HG03565 (cell line): ENCODE results near the gene MAP4K3.
"Not testable (repeated sequence)": the region's sequence is repeated elsewhere in the genome, so short reads cannot be mapped to it uniquely, and the experiment has no call there.

Source experiments
- ATAC-seq: cut with Tn5 transposase; IDR thresholded peaks from one replicate; pipeline ENCODE4 v1.9.1; 2021; ENCODE audit warnings: mild to moderate bottlenecking, moderate library complexity; ENCODE audit not compliant: unreplicated experiment

Gene MAP4K3

DNA sequence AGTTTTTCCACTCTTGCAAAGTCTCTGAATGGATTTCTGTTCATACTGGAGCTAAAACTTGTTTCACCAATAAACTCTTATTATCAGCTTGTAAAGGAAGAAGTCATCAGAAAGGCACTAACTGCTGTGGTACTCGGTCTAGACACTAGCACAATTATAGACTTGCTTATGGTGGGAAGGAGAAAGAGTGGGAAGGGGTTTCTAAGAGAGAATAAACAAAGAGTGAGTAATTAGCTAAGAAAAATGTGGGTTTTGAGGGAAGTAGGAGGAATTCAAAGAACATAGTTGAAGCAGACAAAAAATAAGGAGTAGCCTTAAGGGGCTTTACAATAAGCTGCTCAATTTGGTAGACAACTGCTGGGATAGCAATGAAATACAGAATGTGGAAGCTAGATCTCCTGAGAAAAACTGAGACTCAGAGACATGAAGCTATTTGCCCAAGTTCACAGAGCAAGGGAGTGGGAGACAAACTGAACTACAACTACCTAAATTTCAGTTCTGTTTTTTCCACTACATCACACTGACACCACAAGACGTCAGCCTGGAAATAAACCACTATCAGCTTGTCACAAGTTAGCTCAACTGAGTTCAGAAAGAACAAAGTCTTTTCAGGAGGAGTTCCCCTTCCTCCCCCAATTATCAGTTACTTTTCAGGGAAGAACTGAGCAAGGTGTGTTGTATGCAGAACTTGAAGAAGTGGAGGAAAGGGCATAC is 59.7 kb downstream of the MAP4K3 start:
- ATAC-seq, result peak; percentile 81

DNA sequence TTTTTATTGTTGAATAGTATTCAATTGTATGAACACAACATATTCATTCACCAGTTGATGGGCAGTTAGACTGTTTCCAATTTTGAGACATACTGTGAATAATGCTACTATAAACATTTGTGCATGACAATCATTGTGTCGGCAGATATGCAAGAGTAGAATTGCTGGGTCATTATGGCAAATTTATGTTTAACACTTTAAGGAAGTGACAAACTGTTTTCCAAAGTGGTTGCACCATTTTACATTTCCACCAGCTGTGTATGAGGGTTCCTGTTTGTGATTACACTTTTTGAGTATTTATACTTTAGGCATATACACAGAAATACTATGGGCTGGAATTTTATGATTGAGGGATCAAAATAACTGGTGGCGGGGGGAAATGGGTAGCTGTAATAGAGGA is 61.2 kb downstream of the MAP4K3 start:
- no peak for ATAC-seq

DNA sequence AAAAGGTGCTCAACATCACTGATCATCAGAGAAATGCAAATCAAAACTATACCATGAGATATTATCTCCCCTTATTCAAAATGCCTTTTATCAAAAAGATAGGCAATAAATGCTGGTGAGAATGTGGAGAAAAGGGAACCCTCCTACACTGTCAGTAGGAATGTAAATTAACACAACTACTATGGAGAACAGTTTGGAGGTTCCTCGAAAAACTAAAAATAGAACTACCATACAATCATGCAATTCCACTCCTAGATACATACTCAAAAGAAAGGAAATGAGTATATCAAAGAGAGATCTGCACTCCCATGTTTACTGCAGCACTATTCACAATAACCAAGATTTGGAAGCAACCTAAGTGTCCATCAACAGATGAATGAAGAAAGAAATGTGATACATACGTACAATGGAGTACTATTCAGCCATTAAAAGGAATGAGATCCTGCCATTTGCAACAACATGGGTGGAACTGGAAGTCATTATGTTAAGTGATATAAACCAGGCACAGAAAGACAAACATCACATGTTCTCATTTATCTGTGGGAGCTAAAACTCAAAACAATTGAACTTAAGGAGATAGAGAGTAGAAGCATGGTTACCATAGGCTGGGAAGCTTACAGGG is 63.8 kb downstream of the MAP4K3 start:
- ATAC-seq, result no peak

DNA sequence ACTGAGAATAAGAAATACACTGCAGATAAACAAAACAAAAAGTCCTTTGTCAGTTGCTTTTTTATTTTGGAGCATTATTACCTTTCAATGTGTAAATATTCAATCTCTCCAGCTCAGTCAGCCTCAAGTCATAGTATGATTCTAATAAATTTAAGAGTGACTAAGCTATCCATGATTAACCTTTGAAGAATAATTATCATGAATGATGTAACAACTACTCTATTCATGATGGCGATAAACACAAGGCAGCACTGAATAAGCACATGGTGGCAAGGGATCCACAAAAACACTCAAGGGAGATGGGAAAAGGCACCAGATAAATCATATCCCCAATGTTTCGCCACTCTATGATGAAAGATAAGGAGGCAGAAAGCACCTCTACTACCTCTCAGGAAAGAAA is 67.0 kb downstream of the MAP4K3 start:
- ATAC-seq, result no peak

DNA sequence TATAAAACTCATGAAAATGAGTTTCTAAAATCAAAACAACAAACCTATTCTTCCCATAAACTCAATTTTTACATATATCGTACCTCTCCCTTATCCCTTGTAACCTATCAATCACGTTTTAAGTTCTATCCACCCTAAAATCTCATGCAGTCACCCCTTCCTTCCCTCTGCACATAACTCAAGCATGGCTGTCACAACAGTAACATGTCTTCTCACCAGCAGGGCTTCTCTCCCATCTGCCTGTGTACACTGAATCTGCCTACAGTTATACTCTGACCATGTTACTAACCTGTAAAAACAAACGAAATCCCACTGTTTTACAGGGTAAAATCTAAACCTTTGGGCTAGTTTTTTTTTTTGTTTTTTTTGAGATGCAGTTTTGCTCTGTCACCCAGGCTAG is 68.2 kb downstream of the MAP4K3 start:
- no peak for ATAC-seq

DNA sequence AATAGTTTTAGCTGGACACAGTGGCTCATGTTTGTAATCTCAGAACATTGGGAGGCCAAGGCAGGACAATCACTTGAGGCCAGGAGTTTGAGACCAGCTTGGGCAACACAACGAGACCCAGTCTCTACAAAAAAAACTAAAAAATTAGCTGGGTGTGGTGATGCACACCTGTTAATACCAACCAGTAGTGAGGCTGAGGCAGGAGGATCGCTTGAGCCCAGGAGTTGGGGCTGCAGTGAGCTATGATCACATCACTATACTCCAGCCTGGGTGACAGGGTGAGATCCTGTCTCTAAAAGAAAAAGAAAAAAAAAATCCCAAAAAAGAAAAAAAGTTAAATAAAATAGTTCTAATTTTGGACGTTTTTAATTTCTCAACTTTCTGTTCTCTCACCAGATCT is 68.7 kb downstream of the MAP4K3 start:
- ATAC-seq, result no peak

DNA sequence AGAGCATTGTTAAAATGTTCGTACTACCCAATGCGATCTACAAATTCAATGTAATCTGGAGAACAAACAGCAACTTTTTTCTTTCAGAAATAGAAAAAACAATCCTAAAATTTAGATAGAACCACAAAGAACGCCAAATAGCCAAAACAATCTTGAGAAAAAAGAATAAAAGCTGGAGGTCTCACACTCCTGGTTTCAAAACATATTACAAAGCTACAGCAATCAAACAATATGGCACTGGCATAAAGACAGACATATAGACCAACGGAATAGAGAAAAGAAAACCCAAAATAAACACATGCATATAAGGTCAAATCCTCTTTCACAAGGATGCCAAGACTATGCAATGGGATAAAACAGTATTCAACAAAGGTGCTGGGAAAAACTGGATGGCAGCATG is 74.5 kb downstream of the MAP4K3 start:
- no peak for ATAC-seq

DNA sequence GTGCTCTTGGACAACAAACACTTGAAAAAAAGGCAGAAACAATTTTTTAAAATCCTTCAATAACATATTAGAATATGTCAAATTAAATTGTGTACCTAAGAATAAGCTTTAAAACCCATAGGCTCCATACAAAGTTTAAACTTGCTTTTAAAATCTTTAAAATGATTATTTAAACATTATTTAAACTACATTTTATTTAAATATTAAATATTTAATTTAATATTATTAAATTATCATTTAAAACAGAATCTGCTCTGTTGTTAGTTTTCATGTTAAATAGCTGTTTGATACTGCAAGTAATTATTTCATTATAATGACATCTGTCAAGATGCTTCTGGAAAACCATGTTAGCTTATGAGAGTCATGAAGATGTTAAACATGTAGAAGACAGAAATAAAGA is 75.6 kb downstream of the MAP4K3 start:
- no peak for ATAC-seq

DNA sequence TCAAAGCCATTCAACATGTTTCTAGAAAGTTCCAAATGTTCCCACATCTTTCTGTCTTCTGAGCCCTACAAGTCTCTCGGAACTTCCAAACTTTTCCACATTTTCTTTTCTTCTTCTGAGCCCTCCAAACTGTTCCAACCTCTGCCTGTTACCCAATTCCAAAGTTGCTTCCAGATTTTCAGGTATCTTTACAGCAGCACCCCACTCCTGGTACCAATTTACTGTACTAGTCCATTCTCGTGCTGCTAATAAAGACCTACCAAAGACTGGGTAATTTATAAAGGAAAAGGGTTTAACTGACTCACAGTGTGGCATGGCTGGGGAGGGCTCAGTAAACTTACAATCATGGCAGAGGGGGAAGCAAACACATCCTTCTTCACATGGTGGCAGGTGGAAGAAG is 76.7 kb downstream of the MAP4K3 start:
- not testable (repeated sequence) for ATAC-seq

DNA sequence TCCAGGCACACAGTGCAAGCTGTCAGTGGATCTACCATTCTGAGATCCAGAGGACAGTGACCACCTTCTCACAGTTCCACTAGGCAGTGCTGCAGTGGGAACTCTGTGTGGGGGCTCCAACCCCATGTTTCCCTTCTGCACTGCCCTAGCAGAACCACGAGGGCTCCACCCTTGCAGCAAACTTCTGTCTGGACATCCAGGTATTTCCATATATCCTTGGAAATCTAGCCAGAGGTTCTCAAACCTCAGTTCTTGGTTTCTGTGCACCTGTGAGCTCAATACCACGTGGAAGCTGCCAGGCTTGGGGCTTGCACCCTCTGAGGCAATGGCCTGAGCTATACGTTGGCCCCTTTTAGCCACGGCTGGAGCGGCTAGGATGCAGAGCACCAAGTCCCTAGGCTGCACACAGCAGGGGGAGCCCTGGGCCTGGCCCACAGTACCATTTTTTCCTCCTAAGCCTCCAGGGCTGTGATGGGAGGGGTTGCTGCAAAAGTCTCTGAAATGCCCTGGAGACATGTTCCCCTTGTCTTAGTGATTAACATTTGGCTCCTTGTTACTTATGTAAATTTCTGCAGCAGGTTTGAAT is 77.5 kb downstream of the MAP4K3 start:
- no peak for ATAC-seq

DNA sequence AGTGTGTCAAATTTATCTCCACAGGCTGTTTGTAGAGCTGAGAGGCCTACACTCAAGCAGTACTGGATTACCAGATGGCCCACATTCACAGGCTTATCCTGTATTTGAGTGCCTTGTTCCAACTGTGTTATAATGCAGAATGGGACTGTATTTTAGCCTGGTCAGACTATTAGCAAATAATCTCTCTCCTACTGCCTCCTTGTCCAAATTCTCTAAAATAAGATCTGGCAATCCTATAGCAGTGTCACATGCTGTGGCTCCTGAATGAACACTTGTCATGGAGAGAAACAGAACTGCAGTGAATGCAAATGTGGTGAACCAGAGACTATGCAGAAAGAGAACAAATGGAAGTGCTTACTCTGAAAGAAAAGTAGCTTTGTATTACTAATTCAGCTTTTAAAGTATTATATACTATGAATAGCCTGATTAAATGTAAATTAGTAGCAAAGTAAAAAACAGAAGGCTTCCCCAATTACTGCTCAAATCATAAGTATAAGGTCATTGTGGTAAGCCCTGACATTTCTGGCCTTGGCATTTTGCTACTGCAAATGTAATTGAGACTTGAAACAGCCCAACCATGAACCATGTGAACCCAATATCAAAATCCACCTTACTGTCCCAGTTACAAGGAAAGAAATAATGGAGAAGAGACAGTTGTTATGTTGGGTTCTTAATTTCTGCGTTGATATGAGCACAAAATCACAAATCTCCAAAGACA is 80.0 kb downstream of the MAP4K3 start:
- ATAC-seq, result no peak

DNA sequence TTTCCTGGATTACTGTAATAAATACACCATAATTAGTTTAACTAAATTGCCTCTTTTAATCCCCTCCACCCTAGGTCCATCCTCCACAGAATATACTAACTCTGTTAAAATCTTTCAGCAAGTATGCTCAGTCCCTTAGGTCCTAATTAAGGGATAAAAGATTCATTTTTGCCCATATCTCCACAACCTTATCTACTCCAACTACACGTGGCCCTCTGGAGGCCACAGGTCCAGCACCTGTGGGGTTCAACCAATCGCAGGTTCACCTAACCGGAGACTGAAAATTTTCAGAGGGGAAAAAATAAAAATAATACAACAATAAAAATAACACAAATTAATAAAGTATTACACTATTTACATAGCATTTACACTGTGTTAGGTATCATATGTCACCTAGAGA is 86.4 kb downstream of the MAP4K3 start:
- no peak for ATAC-seq

DNA sequence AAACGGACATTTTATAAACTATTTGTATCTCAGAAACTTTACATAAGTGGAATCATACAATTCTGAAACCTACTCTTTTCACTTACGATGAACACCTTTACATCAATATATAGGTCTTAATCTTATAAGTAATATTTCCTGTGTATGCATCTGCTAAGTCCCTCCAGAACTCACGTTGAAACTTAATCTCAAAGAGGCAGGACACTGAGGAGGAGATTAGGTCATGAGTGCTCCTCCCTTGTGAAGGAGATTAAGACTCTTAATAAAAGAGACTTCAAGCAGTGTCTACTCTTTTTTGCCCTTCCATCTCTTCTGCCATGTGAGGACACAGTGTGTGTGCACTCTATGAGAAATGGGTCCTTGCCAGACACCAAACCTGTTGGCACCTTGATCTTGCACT is 98.6 kb downstream of the MAP4K3 start:
- no peak for ATAC-seq

DNA sequence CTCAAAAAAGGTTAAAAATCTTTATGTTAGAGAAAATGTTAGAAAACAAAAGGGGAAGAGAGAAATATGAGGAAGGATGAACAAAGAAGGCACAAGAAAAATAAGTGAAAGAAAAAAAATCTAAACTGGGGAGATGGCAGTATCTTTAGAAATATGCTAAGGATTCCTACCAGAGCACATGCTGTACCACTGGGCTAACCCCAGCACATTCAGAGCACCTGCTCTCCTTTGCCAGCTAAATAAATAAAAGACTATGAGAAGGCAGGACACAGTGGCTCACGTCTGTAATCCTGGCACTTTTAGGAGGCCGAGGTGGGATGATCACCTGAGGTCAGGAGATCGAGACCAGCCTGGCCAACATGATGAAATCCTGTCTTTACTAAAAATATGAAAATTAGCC is 101.2 kb downstream of the MAP4K3 start:
- ATAC-seq, result no peak

DNA sequence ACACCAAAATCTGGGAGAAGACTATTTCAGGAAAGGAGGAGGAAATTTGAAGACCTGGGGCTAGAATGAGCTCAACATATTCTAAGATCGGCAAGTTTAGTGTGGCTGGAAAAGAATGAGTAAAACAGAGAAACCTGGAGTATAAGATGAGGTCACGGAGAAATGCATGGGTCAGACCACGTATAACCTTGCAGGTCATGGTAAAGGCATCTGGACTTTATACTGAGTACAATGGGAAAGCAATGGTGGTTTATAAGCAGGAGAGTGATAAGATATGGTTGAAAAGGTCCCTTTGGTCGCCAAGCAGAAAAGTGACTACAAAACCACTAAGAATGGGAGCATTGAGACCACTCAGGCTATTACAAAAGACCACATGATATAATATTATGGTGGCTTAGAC is 102.1 kb downstream of the MAP4K3 start:
- ATAC-seq, result no peak

DNA sequence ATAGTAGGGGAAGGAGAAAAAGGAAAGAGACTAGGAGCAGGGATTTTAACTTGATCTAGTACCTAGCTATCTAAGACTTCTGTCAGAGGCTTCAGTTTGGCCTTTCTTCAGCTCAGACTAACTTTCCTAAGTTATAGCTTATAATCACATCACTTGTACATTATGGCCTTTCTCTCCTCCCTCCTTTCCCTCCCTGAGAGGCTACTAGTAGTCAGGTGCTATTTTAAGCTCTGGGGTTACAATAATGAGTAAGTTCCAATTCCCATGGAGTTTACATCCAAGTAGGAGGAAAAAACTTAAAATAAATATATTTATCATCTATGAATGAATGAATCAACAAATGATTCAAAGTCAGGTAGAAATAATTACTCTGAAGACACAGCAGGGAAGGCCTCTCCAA is 102.6 kb downstream of the MAP4K3 start:
- no peak for ATAC-seq

DNA sequence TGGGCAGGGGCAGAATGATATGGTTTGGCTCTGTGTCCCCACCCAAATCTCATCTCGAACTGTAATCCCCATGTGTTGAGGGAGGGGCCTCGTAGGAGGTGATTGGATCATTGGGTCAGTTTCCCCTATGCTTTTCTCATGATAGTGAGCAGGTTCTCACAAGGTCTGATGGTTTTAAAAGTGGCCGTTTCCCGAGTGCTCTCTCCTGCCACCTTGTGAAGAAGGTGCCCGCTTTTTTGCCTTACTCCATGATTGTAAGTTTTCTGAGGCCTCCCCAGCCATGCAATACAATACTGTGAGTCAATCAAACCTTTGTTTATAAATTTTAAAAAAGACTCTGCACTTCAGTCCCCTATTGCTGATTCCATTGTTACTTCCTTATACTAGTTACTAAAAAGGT is 110.4 kb downstream of the MAP4K3 start:
- ATAC-seq, result no peak

DNA sequence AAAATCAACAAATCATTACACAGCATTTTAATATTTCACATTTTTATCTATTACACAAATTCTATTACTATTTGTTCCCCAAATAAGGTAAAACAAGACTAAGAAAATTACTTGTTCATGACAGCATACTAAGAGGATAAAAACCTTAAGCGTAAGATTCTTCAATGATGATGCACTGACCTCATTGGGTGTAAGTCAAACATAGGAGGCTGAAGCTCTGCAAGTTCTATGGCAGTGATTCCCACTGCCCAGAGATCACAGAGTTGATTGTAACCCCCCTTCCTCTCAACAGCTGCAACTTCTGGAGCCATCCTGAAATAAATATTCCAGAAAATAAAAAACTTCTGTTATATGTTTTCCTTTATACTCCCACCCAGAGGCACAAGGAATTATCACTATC is 111.1 kb downstream of the MAP4K3 start:
- no peak for ATAC-seq

DNA sequence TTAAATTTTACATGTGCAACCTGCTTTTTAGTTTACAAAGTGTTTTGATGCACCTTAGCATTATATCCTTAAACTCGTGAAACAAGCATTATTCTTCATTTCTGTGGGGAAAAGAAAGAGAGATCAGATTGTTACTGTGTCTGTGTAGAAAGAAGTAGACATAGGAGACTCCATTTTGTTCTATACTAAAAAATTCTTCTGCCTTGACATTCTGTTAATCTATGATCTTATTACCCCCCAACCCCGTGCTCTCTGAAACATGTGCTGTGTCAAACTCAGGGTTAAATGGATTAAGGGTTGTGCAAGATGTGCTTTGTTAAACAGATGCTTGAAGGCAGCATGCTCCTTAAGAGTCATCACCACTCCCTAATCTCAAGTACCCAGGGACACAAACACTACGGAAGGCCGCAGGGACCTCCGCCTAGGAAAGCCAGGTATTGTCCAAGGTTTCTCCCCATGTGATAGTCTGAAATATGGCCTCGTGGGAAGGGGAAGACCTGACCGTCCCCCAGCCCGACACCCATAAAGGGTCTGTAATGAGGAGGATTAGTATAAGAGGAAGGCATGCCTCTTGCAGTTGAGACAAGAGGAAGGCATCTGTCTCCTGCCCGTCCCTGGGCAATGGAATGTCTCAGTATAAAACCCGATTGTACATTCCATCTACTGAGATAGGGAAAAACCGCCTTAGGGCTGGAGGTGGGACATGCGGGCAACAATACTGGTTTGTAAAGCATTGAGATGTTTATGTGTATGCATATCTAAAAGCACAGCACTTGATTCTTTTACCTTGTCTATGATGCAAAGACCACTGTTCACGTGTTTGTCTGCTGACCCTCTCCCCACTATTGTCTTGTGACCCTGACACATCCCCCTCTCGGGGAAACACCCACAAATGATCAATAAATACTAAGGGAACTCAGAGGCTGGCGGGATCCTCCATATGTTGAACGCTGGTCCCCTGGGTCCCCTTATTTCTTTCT is 115.7 kb downstream of the MAP4K3 start:
- ATAC-seq, result not testable (repeated sequence)

DNA sequence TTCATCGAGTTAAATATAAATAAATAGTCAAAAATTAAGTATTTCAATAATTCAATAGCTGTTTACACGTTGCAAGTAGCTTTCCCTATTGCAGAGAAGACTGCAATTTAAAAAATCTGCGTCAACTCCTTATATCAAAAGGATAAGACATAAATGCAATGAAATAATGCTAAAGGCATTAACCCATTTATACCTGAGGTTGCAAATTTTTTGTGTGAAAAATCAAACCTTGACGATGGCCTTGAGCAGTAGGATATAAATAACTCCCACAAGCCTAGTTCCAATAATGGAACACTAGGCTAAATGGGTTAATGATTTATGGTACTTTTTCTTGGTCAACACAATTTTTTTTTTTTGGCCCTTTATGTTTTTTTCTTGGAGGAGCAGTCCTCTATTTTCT is 116.9 kb downstream of the MAP4K3 start:
- no peak for ATAC-seq

DNA sequence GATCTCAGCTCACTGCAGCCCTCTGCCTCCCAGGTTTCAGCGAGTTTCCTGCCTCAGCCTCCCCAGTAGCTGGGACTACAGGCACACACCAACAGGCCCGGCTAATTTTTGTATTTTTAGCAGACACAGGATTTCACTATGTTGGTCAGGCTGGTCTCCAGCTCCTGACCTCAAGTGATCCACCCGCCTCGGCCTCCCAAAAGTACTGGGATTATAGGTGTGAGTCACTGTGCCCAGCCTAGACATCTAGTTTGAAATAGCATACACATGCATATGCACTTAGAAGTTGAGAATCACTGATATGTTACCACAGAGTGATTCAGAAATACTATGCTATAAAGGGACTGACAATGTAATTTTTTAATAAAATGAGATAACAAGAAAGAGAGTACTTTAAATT is 123.5 kb downstream of the MAP4K3 start:
- no peak for ATAC-seq
